Caco-2 (cell line): Measurements from ENCODE around the gene EFNA4. TPM values are rescaled to one million over a fixed set of nuclear protein-coding genes. Genes with fewer than 3 reads are reported as not detected.
A peak's percentile ranks its signal among the peaks of the same experiment; 100 is the strongest.

Experiments
- BruUV-seq: library from RNA; stranded (reverse); fragments of 400-500 nt; replicated peaks from 2 replicates; lab custom pipeline; 2021; lab: Mats Ljungman, UMichigan
- CTCF ChIA-PET: fragments of 300-600 bp; sonication (Branson Sonifier 250); formaldehyde crosslinking; loops from one replicate; lab custom pipeline; 2022; ENCODE audit warnings: antibody characterized with exemption; lab: Charles Lee
- POLR2A ChIA-PET: fragments of 300-600 bp; sonication (Branson Sonifier 250); formaldehyde crosslinking; loops from one replicate; lab custom pipeline; 2022; ENCODE audit warnings: antibody characterized with exemption; lab: Charles Lee
- DNase-seq, 2 experiments: peaks; one replicate each; pipeline versions ENCODE4 v3.0.0 to v3.0.0-alpha.2; 2020 to 2022
- H3K27me3 ChIP-seq: replicated peaks from 2 replicates; pipeline ENCODE4 v1.6.0; 2011; ENCODE audit warnings: low read length; ENCODE audit not compliant: control insufficient read depth, insufficient read depth
- H3K36me3 ChIP-seq: 2 replicates; pipeline ENCODE4 v1.5.1; 2011; ENCODE audit warnings: low read length; ENCODE audit not compliant: control insufficient read depth, insufficient read depth
- H3K4me1 ChIP-seq: fragments of 250-450 bp; sonication (Bioruptor Pico); 2 replicates; pipeline ENCODE4 v1.5.1; 2020; ENCODE audit warnings: mild to moderate bottlenecking
- H3K4me3 ChIP-seq: 2 replicates; pipeline ENCODE4 v1.5.1; 2011; ENCODE audit warnings: low read depth, mild to moderate bottlenecking, control low read depth, low read length
- H3K9me3 ChIP-seq: fragments of 250-450 bp; sonication (Bioruptor Pico); 2 replicates; pipeline ENCODE4 v1.5.1; 2020; ENCODE audit warnings: mild to moderate bottlenecking, moderate library complexity
- H3K27ac Mint-ChIP-seq: one replicate; pipeline ENCODE4 v1.8.0; 2022; ENCODE audit warnings: mixed read lengths; ENCODE audit not compliant: unreplicated experiment
- H3K27me3 Mint-ChIP-seq: one replicate; pipeline ENCODE4 v1.8.0; 2022; ENCODE audit warnings: mixed read lengths; ENCODE audit not compliant: insufficient read depth, unreplicated experiment
- H3K36me3 Mint-ChIP-seq: one replicate; pipeline ENCODE4 v1.8.0; 2022; ENCODE audit warnings: mild to moderate bottlenecking, mixed read lengths; ENCODE audit not compliant: insufficient read depth, unreplicated experiment
- H3K4me1 Mint-ChIP-seq: one replicate; pipeline ENCODE4 v1.8.0; 2022; ENCODE audit warnings: low read depth, mixed read lengths; ENCODE audit not compliant: unreplicated experiment
- H3K4me3 Mint-ChIP-seq: one replicate; pipeline ENCODE4 v1.8.0; 2022; ENCODE audit warnings: mild to moderate bottlenecking, moderate library complexity, mixed read lengths; ENCODE audit not compliant: unreplicated experiment
- H3K9me3 Mint-ChIP-seq: one replicate; pipeline ENCODE4 v1.8.0; 2022; ENCODE audit warnings: mixed read lengths; ENCODE audit not compliant: unreplicated experiment
- intact Hi-C: fragments of 100-400 bp; cut with micrococcal nuclease; formaldehyde crosslinking; loops from one replicate; pipeline ENCODE4 v1.10.0; 2022; ENCODE audit not compliant: unreplicated experiment
- total RNA-seq: library from RNA; stranded (reverse); gene quantifications from 2 replicates; pipeline ENCODE4 v1.2.3, GENCODE V29; 2022
- TF ChIP-seq, protein P1 (sequence below), 2 experiments: fragments of 200-600 bp in 1 of 2; IDR thresholded peaks; 1 replicate in 1 of 2; 2 replicates in 1 of 2; pipeline versions ENCODE4 v1.5.1 to v1.8.0; 2011 to 2022; ENCODE audit warnings: antibody characterized with exemption in 1 of 2, control low read depth in 1 of 2, inconsistent platforms in 1 of 2, low read depth in 1 of 2, low read length in 1 of 2, mild to moderate bottlenecking in 1 of 2, moderate library complexity in 1 of 2; ENCODE audit not compliant: insufficient read depth in 1 of 2, severe bottlenecking in 1 of 2, unreplicated experiment in 1 of 2

Gene EFNA4
- total RNA-seq, 1 experiment from 2014 or later, result 13.8 TPM

DNA sequence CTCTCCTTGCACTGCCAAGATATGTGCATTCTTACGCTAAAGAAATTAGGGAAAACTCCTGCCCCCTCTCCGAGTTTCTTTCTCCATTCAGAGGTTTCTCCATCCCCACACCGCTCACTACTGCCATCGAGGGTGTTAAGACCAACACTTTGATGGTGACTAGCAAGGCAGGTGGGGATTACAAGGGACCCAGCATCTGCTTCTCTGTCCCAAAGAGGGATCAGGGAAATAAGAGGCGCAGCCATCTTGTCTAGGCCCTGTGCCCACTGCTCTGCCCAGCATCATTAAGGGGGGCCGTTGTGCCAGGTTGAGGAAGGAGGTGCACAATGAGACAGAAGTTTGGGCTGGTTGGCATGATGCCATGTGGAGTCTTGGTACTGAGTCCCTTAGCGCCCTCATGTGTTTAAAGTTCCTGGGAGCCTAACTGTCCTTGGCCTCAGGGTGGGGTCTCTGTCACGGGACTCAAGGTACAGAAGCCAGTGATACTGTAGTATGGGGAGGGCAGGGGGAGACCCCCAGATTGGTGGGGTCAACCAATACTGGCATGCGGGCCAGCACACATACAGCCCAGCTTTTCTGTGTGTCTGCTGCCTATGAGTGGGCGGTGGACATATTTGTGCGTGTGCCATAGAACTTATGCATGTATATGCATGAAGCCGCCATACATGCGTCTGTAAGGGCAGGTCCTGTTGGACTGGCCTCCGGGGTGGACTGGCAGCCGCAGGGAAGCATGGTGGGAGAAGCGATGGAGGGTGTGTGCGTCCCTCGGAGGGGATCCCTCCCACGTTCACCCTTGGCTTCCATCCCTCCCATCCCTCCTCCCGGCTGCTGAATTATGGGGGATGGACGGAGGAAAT, 20.6 kb downstream of the EFNA4 start:
- peaks cover 15% of the 10 kb centered on the region for H3K4me1 Mint-ChIP-seq
- POLR2A ChIA-PET, result interaction anchor here (0.7 to 1.4 kb wide), 3 partner anchors 33 to 94 kb away, joined by 3 to 9 read pairs (median 7); partner anchors contain the start of genes ADAM15 and KRTCAP2
- intact Hi-C loops, result loop anchor here (1.0 to 10.0 kb wide), 6 partner anchors 14 to 419 kb away; partner anchors contain the start of genes EFNA4, KCNN3 and ZBTB7B
- H3K9me3 Mint-ChIP-seq, result no peaks in the 10 kb centered on the region
- CTCF ChIA-PET, result interaction anchor here (0.6 to 2.5 kb wide), 19 partner anchors 8 to 1251 kb away, joined by 3 to 39 read pairs (median 5); partner anchors contain the start of genes ADAM15, EFNA1, EFNA4 and KRTCAP2
- peaks cover 14% of the 10 kb centered on the region for H3K36me3 Mint-ChIP-seq
- H3K4me3 ChIP-seq, result peak overlapping the region; percentile 64
- BruUV-seq, result no TSS peak
- TF ChIP-seq, protein P1, sequence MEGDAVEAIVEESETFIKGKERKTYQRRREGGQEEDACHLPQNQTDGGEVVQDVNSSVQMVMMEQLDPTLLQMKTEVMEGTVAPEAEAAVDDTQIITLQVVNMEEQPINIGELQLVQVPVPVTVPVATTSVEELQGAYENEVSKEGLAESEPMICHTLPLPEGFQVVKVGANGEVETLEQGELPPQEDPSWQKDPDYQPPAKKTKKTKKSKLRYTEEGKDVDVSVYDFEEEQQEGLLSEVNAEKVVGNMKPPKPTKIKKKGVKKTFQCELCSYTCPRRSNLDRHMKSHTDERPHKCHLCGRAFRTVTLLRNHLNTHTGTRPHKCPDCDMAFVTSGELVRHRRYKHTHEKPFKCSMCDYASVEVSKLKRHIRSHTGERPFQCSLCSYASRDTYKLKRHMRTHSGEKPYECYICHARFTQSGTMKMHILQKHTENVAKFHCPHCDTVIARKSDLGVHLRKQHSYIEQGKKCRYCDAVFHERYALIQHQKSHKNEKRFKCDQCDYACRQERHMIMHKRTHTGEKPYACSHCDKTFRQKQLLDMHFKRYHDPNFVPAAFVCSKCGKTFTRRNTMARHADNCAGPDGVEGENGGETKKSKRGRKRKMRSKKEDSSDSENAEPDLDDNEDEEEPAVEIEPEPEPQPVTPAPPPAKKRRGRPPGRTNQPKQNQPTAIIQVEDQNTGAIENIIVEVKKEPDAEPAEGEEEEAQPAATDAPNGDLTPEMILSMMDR (IDR thresholded peaks at IDR 0.05; ENCODE audit: insufficient read depth in 1 of 2, low read depth in 1 of 2, low read length in 1 of 2, severe bottlenecking in 1 of 2, unreplicated experiment in 1 of 2), result no peak
- no peaks in the 10 kb centered on the region for H3K9me3 ChIP-seq
- no peaks in the 10 kb centered on the region for H3K36me3 ChIP-seq
- H3K4me1 ChIP-seq, result peaks cover 33% of the 10 kb centered on the region
- peak overlapping the region; percentile 83 for H3K27ac Mint-ChIP-seq
- no peak for DNase-seq
- H3K27me3 ChIP-seq, result 0 out of 2 replicates have a peak, but pooled peaks cover 5% of the 10 kb centered on the region
- peak overlapping the region; percentile 94 for H3K4me3 Mint-ChIP-seq
- H3K27me3 Mint-ChIP-seq, result peaks cover 17% of the 10 kb centered on the region

DNA sequence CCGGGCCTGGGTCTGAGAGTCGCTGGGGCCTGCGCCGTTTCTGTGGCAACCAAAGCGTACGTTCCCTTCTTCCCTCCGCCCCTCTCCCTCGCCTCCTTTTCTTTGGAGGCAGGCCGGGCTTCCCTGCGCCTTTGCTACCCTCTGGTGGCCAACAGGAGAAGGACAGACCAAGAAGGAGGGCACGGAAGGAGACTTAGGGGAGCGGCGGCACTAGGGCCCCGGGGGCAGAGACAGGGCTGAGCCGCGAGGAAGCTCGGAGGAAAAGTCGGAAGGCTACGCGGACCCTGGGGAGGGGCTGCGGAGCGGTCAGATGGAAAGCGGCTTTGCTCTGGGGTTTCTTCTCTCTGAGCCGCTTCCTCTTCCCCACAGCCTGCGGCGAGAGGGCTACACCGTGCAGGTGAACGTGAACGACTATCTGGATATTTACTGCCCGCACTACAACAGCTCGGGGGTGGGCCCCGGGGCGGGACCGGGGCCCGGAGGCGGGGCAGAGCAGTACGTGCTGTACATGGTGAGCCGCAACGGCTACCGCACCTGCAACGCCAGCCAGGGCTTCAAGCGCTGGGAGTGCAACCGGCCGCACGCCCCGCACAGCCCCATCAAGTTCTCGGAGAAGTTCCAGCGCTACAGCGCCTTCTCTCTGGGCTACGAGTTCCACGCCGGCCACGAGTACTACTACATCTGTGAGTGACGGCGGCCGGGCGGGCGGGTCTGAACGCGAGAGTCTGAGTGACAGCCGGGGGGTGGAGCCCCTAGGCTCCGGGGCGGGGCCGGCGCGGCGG, 21.4 kb downstream of the EFNA4 start:
- Histone ChIP-seq H3K4me3 (peak overlapping the region; percentile 64), H3K4me1 (peaks cover 28% of the 10 kb centered on the region), H3K36me3 (no peaks in the 10 kb centered on the region), H3K9me3 (no peaks in the 10 kb centered on the region), H3K27me3 (0 out of 2 replicates have a peak, but pooled peaks cover 2% of the 10 kb centered on the region)
- H3K9me3 Mint-ChIP-seq, result no peaks in the 10 kb centered on the region
- peak; percentile 93 to 96 for DNase-seq
- H3K4me1 Mint-ChIP-seq, result peaks cover 8% of the 10 kb centered on the region
- BruUV-seq, result no TSS peak
- ChIA-PET CTCF (interaction anchor here (0.5 to 2.5 kb wide), 31 partner anchors 9 to 1252 kb away, joined by 3 to 39 read pairs (median 5); partner anchors contain the start of genes ADAM15, EFNA1, EFNA4 and FLAD1), POLR2A (interaction anchor here (0.7 to 1.4 kb wide), 5 partner anchors 34 to 111 kb away, joined by 3 to 9 read pairs (median 6); partner anchors contain the start of genes ADAM15 and KRTCAP2)
- H3K27me3 Mint-ChIP-seq, result peaks cover 11% of the 10 kb centered on the region
- H3K4me3 Mint-ChIP-seq, result peak overlapping the region; percentile 94
- TF ChIP-seq, protein P1 (IDR thresholded peaks at IDR 0.05; ENCODE audit: insufficient read depth in 1 of 2, low read depth in 1 of 2, low read length in 1 of 2, severe bottlenecking in 1 of 2, unreplicated experiment in 1 of 2), result peak; percentile 86 to 91
- peak overlapping the region; percentile 83 for H3K27ac Mint-ChIP-seq
- intact Hi-C loops, result loop anchor here (1.0 to 10.0 kb wide), 6 partner anchors 15 to 420 kb away; partner anchors contain the start of genes EFNA4, KCNN3 and ZBTB7B
- H3K36me3 Mint-ChIP-seq, result peaks cover 14% of the 10 kb centered on the region
